GM19463 (cell line): Measurements from ENCODE around the gene LIPA.
"Not testable (repeated sequence)": the region's sequence is repeated elsewhere in the genome, so short reads cannot be mapped to it uniquely, and the experiment has no call there.

Experiments
- ATAC-seq: cut with Tn5 transposase; IDR thresholded peaks from one replicate; pipeline ENCODE4 v1.9.1; 2021; ENCODE audit warnings: mild to moderate bottlenecking, moderate library complexity; ENCODE audit not compliant: unreplicated experiment

Gene LIPA

DNA sequence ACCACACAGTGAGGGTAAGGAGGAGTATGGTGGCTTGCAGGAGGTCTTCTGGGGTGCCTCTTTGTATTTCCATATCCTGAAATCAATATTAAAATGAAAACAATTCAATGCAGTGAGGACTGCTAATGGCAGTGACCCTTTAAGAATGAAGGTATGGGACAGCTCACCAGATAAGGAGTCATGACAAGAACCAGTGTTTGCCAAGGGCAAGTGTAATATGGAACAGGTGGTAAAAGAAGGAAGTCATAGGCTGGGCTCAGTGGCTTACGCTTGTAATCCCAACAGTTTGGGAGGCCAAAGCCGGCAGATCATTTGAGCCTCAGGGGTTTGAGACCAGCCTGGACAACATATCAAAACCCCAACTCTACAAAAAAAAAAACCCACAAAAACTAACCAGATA lies 20.0 kb upstream of the LIPA start:
- no peak for ATAC-seq

DNA sequence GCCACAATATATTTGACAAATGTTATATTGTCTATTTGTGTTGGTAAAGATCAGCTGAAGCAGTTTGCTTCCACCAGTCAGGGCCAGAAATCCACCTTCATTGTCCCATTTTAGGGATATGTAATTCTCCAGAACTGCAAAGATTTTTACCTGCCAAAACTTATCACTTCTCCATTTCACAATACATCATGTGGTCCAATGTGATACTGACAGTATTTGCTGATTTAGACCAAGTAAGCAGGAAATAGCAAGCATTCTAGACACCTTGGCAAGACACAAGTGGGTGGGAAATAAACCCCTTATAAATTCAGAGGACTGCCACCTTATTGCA lies 18.5 kb upstream of the LIPA start:
- ATAC-seq, result no peak

DNA sequence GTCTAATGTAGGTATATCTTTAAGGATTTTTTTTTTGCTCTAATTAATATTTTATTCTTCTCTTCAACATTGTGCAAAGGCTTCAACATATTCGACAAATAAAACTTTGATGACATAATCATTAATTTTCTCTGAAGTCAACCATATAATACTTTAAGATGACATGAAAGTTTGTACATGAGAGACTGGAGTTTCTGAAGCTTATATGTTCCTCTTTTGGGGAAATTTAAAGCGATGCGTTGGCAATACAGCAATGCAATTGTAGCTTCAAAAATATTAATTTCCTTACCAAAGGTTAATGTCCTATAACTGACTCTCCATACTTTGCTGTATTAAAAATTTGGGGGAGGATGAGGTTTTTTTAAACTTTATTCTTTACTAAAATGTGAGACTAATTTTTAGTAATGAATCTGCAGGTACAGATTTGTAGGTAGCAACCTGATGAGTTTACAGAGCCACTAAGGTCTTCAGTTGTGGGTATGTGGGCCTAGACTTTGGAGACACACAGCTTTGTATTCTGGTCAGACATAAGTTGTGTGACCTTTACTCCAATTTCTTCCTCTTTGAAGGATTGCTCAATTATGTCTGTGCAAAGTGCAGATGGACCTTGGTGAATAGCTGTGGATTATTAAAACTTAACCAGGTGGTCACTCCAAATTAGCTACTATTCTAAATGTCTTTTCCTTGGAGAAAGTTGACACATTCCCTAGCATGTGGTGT lies 18.0 kb upstream of the LIPA start:
- ATAC-seq, result no peak

DNA sequence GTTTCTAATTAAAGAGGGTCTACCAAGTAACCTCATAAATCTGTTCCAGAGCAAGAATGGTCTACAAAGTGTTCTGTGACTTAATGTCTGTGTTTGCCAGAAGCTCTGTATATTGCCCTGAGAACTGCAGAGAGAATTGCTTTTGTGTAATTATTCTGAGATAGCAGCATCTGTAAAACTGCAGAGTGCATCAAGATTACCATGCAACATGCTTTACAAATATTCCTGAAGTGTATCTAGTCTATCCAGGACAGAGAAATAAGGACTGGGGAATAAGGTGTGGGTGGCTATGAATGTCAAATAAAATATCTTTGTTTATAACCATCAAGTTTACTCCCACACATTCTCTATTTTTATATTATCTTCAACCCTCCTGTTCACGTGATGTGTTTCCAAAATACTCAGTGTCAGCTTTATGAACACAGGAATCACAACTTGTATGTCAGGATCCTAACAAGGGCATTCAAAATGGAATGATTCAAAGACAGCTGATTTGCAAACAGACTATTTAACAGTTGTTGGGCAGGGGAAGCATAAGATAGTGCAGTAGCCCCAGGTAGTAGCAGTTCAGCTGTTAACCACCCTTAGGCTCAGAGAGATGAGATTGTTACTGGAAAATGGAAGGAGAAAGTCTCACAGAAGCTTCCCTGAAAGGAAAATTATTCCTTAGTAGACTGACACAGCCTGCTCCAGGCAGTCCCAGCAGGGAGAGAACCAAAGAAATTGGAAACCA lies 15.3 kb upstream of the LIPA start:
- ATAC-seq, result no peak

DNA sequence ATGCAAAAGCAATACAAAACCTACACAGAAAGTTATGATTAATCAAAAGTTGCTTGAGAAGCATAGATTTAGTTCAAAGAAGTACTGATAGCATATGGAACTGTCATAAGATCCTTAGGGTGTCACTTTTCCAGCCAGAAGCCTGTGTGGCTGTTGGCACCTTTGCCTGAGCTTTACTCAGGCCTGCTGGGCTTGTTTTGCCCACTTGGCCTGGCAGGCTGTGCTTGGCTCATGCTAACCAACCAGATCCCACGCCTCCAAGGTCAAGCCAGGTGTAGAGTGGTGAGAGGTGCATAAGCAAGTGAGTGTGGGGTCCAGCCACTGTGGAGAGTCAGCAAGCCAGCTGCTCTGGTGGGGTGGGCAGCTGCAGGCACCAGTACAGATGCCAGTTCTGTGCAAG lies 12.0 kb upstream of the LIPA start:
- ATAC-seq, result no peak

DNA sequence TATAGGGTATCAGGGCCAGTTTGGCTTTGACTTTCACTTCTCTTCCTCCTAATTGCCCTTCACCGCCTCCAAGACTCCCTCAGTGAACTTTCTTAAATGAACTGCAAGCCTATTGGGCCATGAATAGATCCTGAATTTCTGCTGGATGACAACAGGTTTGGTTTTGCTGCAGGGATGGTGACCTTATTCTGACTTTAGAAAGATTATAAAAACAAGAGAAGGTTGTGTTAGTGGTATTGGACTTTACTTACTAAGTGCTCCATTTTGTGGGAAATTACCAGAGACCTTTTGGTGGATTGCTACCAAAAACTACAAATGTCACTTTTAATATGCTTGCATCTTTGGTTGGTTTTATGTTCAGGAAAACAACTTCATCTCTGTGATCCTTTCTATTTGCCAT lies 11.5 kb upstream of the LIPA start:
- no peak for ATAC-seq

DNA sequence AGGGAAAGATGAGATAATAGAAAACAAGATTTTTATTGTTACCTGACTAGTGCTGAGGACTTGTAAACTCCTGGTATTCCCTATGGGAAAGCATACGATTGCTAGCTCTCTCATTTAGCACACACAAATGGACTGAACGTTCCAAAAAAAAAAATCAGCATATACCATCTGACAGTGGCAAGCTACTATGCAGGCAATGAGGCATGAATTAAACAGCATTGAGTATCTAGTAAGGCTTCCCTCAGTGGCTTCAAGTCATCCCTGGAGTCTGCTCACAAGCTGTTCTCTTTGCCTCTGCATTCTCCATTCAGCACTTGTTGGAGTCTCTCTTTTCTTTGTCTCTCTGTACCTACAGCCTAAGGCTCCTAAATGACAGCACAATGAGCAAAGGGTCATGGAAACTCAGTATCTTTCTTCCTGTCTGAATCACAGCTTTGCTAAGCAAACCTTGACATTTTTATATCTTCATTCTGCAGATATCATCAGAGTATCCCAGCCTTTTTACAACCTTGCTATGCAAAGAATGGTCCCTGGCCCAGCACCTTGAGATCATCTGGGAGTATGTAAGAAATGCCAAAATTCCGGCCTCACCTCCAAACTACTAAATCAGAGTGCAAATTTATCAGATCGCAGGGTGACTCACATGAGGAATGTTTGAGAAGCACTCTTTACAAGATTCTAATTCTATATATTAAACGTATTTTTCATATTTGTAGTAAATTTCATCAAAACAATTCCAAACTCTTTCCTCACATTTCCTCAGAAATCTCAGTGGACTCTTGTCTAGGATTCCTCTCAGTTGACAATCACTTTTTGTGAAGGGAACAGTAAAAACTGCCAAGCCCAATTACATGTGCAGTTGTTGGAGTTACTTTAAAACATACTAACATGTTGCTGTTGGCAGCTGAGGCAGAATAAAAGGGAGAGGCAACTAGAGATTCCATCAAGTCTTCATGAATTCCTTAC lies 10.8 kb upstream of the LIPA start:
- ATAC-seq, result no peak

DNA sequence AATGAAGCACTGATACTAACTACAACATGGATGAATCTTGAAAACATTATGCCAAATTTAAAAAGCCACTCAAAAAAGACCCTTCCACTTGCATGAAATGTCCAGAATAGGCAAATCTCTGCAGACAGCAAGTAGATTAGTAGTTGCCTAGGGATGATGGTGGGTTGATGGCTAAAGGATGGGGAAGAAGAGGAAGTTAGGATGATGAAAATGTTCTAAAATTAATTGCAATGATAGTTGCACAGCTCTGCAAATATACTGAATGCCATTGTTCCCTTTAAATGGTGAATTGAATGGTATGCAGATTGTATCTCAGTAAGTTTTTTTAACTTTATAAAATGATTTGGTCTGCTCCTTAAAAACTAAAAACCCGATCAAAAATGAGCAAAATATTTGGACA lies 7.3 kb upstream of the LIPA start:
- no peak for ATAC-seq

DNA sequence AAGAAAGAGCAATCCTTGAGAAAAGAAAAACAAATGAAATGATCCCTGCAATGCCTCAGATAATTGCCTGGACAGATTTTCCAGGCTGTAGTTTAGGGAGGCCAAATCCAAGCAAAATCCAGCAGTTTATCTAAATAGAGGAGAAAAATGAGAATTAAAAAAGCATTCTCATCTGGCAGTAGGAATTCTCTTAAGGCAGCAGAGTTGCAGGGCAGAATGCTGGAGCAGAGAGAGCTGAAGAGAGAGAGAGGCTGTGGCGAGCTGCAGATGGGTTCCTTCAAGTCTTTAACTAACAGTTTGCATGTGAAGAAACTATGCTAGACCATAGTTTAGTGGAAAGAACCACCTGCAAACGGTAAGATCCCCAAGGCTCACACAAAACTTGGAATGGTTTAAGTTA lies 6.0 kb upstream of the LIPA start:
- no peak for ATAC-seq

DNA sequence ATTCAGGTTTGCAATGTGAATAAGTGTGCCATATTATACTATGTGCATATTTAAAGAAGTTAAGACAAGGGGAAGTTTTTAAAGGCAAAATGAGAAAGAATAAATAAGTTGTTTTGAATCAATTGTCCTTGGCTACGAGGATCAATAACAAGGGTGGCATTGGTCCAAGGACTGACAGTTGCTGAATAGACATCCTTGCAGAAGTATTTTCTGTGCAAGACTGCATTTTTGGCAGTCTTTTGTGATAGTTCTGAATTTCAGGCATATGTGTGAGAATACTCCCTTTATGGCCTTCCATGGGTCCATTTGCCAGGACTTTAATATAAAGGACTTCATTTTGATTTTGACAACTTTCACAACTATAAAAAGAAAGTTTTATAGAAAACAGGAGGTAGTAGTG lies 5.4 kb upstream of the LIPA start:
- no peak for ATAC-seq

DNA sequence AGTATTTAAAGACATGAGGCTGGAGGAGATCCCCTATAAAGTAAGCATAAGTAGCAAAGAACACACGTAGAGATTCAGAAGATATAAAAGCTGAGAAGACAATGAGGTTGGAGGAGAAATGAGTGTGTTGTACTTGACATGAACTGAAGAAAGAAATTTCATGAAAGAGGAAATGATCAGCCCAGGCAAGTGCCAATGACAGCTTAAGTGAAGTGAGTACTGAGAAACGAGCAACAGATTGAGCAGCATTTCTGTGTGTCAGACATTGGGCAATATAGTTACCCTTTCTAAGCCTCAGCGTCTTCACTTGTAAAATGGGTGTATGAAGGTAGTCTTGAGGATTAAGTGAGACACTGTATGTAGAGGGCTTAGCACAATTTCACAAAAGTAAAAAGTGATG lies 4.8 kb upstream of the LIPA start:
- no peak for ATAC-seq

DNA sequence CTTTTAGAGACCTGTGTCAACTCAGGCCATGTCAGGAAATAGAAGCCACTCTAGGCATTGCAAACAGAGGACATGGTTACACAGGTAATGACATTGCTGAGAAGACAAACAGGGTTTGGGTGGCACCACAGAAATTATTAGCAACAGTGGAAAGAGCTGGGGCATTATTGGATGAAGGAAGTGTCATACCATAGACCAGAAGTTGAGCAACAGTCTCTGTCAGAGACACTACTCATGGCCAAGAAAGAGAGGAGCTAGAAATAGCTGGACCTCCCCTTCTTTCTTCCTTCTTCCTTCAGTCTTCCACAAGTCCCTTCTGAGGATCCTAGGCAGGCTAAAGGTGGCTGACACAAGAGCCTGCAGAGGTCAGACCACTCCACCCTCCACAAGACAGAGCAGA lies 4.2 kb upstream of the LIPA start:
- ATAC-seq, result no peak

DNA sequence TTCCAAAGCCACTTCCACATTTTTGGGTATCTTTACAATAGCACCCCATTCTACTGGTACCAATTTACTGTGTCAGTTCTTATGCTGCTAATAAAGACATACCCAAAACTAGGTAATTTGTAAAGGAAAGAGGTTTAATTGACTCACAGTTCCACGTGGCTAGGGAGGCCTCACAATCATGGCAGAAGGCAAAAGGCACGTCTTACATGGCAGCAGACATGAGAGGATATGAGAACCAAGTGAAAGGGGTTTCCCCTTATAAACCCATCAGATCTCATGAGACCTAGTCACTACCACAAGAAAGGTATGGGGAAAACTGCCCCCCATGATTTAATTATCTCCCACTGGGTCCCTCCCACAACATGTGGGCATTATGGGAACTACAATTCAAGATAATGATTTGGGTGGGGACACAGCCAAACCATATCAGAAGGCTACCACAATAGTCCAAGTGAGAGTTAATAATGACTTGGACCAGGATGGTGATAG lies 3.6 kb upstream of the LIPA start:
- not testable (repeated sequence) for ATAC-seq

DNA sequence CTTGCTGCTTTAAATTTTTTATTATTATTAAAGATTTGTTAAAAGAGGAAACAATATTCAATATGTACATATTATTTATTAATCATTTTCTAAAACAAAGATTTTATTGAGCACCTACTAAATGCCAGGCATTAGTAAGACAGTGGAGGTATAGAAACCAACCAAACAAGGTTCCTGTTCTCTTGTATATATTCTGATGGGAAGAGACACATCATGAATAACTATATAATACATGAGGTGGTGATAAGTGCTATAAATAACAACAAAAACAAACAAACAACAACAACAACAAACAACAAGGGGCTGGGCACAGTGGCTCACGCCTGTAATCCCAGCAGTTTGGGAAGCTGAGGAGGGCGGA lies 630 bp upstream of the LIPA start:
- ATAC-seq, result no peak

DNA sequence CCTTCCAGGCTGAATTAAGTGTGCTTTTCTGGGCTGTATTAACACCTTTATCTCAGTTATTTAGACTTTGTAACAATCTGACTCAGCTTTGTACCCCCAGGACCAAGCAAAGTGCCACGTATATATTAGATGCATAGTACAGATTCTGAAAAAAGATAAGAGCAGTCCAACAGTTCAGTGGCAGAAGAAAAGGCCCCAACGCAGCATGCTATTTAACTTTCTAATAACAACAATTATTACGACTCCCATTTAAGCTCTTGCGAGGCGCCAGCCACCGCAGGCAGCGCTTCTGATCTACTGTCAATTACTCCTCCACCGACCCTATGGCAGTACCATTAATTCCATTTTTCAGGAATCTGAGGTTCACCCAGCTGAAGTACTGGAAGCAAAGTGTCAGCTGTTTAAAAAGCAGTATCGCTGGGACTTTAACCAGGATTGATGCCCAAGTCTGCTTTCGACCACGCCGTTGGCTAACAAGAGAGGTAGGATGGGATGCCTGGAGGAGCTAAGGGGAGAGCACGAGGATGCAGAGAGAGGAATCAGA lies 638 bp downstream of the LIPA start:
- no peak for ATAC-seq

DNA sequence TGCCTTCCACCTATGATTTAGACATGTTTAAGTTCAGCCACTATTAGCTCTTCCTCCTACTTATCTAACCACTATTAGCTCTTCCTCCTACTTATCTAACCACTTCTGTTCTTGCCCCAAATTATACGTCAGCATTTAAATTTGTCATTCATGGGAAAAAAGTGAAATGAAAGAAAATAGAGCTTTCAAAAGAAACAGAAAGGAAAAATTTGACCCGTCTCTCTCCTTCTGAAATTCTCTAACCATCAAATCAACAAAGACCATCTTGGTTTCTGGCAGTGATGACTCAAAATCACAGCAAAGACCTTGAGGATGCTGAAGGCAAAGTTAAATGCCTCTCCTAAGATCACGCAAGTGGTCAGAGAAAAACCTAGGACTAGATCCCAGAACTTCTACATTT lies 2.6 kb downstream of the LIPA start:
- ATAC-seq, result no peak

DNA sequence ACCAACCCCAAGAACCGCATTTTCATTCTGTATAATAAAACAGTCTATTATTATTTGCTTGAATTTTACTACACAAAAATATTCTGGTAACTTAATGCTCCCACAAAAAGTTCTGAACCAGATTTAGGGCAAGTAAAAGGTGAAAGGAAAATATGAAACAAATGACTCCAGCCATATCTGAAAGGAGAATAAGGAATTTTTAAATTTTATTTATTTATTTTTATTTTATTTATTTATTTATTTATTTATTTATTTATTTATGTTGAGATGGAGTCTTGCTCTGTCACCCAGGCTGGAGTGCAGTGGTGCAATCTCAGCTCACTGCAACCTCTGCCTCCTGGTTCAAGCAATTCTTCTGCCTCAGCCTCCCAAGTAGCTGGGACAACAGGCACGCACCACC lies 4.0 kb downstream of the LIPA start:
- not testable (repeated sequence) for ATAC-seq

DNA sequence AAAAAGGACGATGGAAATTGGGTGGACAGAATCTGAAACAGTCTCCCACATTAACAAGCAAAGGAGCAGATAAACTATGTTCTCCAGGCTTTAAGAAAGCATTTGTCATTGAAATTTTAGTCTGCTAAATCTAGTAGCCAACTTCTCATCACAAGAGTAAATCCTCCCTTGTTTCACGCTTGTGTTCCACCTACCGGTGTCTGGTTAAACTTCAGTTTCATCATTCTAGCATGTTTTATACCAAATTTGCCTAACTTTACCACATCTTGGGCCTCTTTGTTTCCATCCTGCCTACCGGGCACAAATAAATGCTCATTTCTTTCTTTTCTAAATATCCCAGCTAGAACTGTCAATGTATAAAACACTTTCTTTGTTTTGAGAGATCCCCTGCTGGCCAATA lies 5.8 kb downstream of the LIPA start:
- no peak for ATAC-seq

DNA sequence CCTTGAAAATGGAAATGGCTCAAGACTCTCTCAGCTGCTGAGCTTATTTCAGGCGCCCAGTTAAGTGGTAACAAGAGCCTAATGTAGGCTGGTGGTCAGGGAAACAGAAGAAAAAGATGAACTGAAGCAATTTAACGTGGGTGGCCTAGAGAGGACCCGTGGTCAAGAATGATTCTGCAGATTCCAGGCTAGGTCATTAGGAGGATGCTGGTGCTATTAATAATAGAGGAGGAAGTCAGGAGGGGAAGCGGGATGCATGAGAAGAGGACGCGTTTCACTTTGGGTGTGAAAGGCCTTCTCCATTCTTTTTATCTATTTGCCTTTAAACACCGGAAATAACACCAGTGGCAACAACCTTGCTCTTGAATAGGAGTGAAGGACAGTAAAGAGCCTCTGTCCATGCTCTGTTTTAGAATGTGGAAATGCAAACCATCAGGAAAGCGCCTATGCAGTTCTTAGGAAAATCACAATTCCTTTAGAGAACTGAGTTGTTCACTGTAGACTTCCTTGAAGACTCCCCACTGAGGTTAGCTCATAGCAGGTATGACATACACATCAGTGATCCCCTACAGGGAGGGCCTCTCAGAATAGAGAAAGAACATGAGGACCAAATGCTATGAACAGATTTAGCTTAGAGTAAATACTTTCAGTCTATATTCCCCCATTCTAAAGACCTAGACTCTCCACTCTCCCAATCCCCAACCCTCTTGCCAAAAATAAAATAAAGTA lies 8.6 kb downstream of the LIPA start:
- no peak for ATAC-seq

DNA sequence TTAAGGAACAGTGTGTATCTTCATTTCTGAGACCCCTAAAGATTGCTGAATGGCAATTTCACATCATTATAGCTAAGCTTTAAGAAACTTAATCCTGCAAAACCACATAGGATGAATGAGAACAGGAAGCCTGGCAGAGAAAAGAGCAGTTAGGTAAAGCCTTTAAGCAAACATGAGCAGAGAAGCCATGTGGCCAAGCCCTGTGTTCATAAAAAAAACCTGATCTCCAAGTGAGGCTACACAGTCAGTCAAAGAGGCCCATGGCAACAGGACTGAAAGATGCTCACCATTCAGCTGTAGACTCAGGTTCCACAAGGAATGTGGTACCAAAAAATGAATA lies 9.3 kb downstream of the LIPA start:
- no peak for ATAC-seq
